ENCODE data around the gene SOD3.

SOD3 gene

DNA sequence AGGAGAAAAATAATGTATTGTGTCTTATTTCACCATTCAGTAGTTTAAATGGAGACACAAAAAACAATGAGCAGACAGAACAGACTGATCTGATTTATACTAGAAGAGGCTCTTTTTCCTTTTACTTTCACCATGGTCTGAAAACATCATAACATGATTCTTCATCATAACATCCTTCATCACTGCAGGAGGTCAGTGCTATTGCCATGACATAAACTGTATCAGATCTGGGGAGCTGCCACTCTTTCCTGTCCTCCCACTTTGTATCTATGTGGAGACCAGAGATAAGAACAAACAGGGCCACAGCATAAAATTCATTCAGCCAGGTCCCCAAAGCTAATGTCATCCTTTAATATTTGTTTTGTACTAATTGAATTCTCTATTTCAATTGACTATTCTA lies 25.2 kb downstream of the SOD3 start:
- no peak overlapping the region for H3K27ac ChIP-seq
- TF ChIP-seq, protein P1, sequence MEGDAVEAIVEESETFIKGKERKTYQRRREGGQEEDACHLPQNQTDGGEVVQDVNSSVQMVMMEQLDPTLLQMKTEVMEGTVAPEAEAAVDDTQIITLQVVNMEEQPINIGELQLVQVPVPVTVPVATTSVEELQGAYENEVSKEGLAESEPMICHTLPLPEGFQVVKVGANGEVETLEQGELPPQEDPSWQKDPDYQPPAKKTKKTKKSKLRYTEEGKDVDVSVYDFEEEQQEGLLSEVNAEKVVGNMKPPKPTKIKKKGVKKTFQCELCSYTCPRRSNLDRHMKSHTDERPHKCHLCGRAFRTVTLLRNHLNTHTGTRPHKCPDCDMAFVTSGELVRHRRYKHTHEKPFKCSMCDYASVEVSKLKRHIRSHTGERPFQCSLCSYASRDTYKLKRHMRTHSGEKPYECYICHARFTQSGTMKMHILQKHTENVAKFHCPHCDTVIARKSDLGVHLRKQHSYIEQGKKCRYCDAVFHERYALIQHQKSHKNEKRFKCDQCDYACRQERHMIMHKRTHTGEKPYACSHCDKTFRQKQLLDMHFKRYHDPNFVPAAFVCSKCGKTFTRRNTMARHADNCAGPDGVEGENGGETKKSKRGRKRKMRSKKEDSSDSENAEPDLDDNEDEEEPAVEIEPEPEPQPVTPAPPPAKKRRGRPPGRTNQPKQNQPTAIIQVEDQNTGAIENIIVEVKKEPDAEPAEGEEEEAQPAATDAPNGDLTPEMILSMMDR (IDR thresholded peaks at IDR 0.05) = no peak
- H3K4me3 ChIP-seq = no peak overlapping the region

DNA sequence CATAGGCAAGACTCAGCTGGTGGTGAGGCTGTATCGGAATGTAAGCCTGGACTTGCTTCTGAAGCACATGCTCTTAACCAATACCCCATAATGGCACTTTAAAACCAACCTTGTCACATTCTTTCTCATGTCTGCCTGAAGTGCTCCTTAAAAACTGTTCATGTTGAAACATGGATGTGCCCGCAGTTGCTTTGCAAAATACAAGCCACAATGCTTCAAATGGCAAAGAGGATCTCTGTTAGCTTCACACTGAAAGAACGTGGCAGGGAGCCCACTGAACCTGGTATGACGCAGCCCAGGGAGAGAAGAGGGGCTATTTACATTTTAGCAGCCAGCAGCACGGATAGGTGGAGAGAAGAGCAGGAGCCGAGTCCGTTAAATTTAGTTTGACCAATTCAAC lies 29.3 kb downstream of the SOD3 start:
- no peak for DNase-seq (ENCODE audit: low spot score)
- H3K27ac ChIP-seq = no peak overlapping the region
- no peak overlapping the region for H3K4me3 ChIP-seq
- TF ChIP-seq, protein P1 (IDR thresholded peaks at IDR 0.05) = no peak

More for the DNA sequence above, 25.2 kb downstream of the SOD3 start:
- DNase-seq (ENCODE audit: low spot score) = no peak

DNA sequence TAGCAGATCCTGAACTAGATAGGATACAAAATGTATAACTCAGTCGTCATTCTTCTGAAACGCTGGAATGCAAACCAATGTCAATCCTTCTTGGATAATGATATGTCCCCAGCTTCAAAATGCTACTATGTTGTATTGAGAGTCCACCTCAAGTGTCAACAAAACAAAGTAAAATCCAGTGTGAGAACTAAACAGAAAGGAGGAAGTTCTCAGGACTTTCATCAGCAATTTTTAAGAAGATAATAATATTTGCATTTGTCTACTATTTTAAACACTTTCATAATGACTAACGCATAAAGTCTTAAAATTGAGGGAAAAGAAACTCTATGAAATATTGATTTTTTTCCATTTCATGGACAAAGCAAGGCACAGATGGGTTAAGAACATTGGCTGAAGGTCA lies 36.3 kb downstream of the SOD3 start:
- Histone ChIP-seq H3K4me3 (no peak overlapping the region), H3K27ac (no peak overlapping the region)
- TF ChIP-seq, protein P1 (IDR thresholded peaks at IDR 0.05) = no peak
- no peak for DNase-seq (ENCODE audit: low spot score)

DNA sequence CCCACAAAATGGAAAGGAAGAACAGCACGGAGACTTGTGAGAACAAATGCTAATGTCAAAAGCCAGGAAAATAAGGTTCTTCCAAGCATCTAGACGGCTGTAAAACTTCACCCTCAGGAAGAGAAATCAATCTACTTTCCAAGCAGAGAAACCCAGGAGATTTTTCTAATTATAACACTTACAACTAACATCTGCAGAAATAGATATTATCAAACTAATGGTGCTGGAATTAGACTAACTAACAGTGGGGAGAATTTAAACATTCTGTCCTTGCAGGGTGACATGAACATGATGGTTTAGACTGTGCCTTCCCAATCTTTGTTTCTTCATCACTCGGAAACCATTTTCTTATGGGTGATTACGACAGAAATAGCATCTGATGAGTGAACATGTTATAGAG lies 40.3 kb downstream of the SOD3 start:
- DNase-seq (ENCODE audit: low spot score) = no peak
- TF ChIP-seq, protein P1 (IDR thresholded peaks at IDR 0.05) = no peak

DNA sequence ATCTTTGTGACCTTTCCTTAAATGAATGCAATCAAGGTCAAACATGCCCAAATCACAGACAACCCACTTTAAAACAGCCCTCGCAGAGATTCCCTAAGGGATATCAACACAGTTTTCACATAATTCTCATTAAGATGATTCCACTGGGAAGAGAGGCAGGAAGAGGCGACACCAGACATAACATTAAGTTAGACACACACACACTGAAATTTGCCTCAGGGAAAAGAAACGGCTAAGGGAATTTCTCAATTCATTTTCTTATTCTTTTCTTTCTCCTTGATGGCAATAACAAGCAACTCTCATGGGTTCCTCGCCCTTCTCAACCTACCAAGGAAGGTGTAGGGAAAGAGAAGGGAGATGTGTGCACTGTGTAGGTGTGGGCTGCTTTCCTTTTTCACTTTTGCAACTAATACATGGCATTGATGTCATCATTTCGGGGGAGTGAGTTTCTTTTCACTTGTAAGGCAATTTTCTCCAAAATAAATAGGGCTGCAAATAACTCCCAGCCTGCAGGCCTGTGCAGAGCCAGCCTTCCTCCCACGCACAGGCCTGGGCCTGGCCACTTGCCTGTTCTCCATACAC lies 41.4 kb downstream of the SOD3 start:
- DNase-seq (ENCODE audit: low spot score) = no peak
- H3K27ac ChIP-seq = no peak overlapping the region
- H3K4me3 ChIP-seq = no peak overlapping the region
- TF ChIP-seq, protein P1 (IDR thresholded peaks at IDR 0.05) = no peak

More for the DNA sequence above, 40.3 kb downstream of the SOD3 start:
- H3K4me3 ChIP-seq = no peak overlapping the region
- H3K27ac ChIP-seq = no peak overlapping the region

DNA sequence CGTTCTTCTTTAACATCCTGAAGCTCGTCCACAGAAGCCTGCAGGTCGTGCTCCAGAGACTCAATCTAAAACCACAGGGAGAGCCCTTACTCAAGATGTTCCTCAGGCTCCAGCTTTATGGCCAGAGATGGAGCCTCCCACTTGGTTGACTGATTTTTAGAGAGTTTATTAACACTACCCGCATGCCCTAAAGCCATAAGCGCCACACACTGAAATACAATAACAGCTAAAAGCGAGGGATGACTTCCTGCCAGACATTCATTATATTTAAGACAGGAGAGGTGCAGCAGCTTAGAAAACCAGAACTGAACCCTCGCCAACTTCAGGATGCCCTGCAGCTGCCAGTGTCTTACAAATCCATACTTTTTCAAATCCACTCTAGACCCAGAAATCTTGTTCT lies 42.0 kb downstream of the SOD3 start:
- Histone ChIP-seq H3K27ac (no peak overlapping the region), H3K4me3 (no peak overlapping the region)
- TF ChIP-seq, protein P1 (IDR thresholded peaks at IDR 0.05) = no peak
- no peak for DNase-seq (ENCODE audit: low spot score)

DNA sequence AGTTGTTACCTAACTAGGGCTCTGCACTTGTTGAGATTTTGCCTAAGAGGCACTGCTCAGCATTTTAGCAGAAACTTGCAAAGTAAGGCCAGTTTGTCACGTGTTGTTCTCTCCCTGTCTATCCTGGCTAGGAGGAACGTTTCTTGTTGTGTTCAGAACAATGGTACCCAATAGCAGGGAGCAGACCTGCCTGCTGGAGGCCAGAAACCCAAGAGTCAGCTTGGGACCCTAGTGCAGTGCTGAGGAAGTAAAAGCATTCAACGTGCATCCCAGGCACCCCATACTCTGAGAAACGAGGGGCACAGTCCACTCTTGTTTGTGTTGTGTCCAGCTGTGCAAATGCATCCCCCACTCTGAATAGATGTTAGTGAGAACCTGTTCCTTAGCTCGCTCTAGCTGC lies 42.4 kb downstream of the SOD3 start:
- TF ChIP-seq, protein P1 (IDR thresholded peaks at IDR 0.05) = no peak
- no peak overlapping the region for H3K27ac ChIP-seq
- H3K4me3 ChIP-seq = no peak overlapping the region
- DNase-seq (ENCODE audit: low spot score) = no peak
